ENCODE results near the gene BRMS1L.

Gene BRMS1L

DNA sequence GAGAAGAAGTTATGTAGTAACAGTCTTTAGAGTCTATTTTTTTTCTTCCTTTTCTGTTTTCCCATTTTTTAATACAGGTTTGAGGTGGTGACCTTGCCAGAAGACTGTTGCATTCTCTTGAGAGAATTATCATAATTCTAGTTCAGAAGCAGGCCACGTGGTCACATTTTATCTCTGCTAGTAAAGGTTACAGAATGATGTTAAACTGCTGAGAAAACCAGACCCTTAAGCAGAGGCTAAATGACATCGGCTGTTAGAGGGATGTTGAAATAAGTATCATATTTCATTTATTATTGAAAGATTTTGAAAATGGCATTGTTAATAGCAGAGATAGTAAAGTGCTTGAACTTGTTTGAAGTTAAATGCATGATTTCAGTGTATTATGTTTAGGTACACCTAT, 49.2 kb downstream of the BRMS1L start:
- no peak for DNase-seq

DNA sequence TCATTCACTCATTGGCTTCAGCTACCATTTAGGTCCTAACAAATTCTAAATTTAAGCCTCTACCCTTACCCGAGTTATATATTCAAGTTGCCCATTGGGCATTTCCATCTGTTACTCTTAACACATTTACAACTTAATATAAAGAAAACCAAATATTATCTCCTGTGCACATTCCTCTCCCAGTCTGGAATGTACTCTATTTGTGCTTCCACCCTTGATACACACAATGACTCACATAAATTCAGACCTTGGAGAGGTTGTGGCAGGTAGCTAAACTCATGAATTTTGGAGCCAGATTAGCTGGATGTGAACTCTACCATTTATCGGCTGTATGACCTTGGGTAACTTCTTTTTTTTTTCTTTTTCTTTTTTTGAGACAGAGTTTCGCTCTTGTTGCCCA, 51.1 kb downstream of the BRMS1L start:
- DNase-seq = no peak

DNA sequence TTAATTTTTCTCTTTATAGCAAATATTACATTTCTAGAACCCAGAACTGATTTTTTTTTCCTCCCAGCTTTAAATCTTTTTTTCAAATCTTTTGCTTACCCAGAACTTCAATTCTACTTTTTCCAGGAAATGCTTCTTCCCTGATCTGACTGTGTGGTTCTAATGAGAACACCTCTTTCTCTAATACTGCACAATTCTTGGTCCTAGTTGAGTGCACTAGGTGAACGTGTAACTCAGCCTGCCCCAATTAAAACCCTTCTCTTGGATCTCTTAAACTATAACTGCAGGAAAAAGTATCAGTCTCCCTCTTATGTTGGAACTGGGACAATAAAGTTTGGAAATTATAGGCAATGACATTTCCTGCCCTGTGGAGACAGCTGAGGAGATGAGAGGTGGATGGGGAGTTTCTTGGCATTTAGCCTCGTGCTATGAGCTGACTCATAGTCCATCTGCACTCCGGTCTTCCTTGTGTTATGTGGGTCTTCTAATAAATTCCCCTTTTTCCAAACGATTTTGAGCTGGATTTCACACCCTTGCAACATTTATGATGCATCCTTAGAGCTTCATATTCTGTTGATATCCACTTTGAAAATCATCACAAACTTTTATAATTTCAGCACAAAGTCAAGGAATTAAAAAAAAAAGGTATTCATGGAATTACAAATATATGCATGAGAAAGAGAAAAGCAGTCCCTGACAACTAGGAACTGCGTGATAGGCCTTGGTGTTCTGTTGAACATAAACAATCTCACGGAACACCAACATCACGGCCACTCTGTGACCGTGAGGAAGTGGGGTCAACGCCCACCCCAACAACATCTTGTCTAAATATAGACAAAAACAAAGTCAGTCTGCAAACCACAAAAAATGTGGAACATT, 52.4 kb downstream of the BRMS1L start:
- no peak for DNase-seq

DNA sequence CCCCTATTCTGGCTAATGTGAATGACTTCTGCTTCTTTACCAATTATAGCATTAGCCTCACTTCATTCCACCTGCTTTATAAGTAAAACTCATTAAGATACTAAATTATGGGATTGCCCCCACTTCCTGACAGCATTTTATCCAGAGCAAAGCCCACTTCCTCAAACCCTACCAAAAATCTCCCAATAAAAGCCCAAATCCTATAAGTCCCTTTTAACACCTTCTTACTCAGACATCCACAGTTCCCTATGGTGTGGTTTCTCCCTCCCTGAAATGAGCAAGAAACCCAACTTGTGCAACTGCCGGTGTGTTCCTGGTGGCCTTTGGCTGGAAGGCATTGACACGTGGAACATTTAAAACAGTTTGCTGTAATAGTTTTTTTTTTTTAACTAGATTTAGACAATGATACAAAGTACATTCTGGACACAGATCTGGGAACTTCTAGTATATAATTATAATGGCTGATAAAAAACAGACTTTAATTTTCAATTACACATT, 53.1 kb downstream of the BRMS1L start:
- DNase-seq = no peak

DNA sequence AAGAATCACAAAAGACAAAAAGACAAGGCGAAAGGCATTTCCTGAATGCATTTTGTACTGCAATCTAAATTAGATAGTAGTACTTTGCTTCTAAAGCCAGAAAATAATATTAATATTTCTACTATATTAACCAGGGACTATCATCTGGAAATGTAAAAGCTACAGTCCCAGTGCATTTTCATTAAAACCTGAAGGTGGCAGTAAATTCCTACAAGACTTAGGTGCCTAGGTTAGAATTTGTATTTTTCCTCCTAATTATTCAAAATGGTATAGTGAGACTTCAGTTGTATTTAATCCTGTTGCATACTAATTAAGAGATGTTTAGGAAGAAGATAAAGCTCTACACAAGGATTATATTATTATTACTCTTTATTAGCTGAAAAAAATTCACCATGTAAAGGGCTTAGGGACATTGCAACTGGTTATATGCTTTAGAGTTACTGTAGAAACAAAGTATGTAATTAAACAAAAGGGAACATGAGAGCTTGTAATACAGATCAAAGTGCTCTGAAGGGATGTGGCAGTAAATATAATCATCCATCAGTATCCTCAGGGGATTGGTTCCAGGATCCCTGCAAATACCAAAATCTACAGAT, 53.6 kb downstream of the BRMS1L start:
- peak; percentile 24 for DNase-seq

DNA sequence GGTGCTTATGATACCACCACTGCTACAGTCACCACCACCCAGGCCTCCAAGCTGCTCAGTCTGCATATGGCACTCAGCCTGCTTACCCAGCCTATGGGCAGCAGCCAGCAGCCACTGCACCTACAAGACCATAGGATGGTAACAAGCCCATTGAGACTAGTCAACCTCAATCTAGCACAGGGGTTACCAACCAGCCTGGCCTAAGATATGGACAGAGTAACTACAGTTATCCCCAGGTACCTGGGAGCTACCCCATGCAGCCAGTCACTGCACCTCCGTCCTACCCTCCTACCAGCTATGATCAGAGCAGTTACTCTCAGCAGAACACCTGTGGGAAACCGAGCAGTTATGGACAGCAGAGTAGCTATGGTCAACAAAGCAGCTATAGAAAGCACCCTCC, 55.1 kb downstream of the BRMS1L start:
- DNase-seq = no peak

DNA sequence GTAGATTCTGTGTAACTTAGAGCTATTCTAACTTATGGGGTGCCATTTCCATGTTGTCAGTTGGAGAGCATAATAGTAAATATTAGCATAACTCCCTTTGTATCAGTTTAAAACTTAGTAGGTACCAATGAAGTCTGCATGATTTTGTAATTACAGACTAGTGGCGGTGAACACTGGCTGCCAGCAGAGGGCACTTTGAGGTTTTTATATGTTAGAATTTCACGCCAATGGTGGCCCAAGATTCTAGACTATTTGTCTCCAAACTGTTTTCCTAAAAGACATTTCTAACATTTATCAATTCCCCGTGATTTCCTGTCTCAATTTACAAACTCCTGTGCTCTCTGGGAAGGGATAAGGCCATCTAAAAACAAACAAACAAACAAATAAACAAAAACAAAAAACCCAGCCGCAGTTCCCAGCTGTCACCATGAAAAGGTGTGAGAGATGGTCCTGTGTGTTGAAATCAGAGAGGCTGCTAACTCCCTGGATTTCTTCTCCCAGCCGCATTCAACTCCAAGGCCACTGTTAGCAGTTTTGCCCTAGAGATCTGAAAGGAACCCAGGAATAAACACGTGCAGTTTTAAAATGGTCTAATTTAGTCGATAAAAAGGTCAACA, 57.6 kb downstream of the BRMS1L start:
- peak; percentile 62 for DNase-seq

DNA sequence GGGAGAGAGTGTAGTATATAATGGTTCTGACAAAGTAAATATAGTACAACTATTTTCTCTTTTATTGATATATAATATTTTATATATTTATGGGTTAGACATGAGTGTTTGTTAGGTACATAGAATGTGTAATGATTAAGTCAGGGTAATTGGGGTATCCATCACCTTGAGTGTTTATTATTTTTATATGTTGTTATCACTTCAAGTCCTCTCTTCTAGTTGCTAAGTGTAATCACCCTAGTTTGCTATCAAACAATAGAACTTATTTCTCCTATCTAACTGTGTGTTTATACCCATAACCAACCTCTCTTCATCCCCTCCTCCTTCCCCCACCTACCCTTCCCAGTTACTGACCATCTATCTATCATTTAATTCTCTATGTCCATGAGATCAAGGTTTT, 64.2 kb downstream of the BRMS1L start:
- DNase-seq = no peak

DNA sequence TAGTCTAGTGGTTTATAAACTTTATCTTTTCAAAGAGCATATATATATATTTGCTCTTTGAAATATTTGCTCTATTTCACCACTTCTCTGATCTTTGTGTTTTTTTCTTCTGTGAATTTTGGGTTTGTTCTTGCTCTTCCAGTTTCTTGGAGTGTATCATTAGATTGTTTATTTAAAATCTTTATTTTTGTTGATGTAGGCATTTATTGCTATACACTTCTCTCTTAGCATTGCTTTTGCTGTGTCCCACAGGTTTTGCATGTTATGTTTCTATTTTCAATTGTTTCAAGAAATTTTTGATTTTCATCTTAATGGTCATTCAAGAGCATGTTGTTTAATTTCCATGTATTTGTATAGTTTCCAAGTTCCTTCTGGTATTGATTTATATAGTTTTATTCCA, 69.1 kb downstream of the BRMS1L start:
- DNase-seq = no peak

DNA sequence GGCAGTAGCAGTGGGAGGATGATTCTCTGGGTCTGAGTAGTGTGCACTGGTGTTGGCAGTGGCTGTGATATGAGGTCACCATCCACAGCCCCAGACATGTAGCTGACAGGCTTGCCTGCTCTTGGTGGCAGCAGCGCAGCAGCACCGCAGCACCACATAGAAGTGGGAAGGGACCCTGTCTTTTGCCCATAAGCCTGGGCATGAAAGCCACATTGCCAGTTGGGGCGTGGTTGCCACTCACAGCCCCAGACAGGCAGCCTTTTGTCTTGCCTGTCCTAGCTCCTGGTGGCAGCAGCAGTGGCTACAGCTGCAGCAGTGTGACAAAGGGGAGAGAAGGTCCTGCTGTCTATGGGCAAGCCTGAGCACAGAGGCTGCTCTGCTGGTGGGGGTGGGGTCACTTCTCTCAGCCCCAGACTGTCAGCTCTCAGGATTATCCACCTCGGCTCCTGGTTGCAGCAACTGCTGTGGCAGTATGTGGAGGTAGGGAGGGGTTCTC, 71.5 kb downstream of the BRMS1L start:
- DNase-seq = peak; percentile 57

DNA sequence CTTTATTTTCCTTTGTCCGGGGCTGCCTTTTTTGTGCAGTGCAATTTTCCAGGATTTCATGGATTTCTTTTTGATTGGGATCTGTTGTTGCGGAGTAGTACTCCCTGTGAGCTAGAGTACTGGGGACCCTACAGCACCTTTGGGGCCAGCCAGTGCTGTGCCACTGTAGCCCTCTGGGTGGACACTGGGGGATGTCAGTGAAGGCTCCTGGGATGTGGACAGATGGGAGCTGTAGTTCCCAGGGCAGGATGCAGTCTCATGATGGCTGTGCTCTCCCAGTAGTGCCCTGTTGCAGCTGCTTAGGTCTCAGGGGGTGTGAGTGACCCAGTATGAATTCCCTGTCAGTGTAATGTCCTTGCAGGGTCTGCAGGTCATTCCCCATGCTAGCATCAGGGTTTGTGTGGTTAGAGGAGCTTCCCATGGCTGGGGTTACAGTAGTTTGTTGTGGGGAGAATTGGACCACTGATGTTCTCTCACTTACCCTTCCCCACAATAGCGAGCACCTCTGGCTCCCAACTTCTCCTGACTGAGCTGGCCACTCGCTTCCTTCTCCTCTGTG, 72.2 kb downstream of the BRMS1L start:
- peak; percentile 35 for DNase-seq

DNA sequence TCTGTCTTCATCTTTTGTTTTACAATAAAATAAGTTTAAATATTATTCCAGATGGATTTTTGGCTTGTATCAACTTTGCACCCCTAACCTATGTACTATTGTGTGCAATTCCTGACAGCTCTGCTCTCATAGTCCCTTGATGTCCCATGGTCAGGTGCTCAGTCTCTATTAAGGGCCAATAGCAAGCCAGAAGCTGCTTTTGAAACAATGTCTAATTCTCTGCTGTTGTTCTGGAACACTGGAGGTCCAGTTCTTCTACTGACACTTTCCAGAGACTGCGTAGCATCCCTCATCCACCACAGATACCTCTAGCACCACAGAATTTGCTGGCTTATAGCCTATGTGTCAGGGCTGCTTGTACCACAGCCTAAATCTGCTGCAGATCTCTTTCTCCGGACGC, 74.6 kb downstream of the BRMS1L start:
- DNase-seq = no peak

DNA sequence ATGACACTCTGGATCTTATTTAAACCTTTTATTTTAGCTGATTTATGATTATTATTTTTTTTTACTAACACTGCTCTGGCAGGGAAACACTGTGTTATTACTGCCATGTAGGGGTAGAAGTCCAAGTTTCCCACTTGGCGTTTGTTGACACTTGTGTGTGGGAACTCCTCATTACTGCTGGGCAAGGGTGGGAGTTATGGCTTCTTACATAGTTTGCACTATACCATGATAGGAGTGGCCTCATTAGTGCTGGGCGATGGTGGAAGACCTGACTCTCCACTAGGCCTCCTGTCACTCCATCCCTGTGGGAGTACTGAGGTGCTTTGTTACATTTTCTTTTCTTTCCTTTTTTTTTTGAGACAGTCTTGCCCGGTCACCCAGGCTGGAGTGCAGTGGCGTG, 83.5 kb downstream of the BRMS1L start:
- no peak for DNase-seq

DNA sequence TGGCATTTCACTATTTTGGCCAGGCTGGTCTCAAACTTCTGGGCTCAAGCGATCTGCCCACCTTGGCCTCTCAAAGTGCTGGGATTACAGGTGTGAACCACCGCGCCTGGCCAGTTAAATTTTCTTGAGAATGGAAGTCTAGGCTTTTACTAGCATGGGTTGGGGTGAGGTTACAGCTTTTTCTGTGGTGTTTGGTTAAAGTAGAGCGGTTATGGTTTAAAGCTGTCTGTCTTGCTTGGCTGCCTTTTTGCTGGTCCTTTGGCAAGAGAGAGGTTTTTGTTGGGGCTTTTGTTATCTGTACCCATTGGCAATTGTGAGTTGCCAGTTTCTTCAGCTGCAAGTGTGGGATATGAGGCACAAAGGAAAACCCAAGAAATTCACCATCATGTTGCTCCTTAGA, 84.1 kb downstream of the BRMS1L start:
- DNase-seq = no peak

DNA sequence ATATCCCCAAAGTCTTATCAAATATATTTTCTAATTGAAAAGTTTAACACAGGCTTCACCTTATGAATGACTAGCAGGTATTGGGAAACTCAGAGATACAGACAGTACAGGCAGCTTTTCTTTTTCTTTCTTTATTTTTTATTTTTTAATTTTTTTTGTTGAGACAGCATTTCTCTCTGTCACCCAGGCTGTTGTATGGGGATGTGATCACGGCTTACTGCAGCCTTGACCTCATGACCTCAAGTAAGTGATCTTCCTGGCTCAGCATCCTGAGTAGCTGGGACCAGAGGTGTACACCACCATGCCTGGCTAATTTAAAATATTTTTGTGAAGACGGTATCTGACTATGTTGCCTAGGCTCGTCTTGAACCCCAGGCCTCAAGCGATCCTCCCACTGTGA, 85.0 kb downstream of the BRMS1L start:
- DNase-seq = no peak

DNA sequence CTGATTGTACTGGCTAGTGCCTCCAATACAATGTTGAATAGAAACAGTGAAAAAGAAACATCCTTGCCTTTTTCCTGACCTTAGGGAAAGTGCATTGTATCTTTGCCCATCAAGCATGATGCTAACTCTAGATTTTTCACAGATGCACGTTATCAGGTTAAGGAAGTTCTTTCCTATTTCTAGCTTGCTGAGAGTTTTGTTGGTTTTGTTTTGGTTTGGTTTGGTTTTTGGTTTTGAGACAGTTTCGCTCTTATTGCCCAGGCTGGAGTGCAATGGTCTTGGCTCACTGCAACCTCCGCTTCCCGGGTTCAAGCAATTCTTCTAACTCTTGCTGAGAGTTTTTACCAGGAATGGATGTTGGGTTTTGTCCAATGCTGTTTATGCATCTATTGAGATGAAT, 89.0 kb downstream of the BRMS1L start:
- DNase-seq = no peak

DNA sequence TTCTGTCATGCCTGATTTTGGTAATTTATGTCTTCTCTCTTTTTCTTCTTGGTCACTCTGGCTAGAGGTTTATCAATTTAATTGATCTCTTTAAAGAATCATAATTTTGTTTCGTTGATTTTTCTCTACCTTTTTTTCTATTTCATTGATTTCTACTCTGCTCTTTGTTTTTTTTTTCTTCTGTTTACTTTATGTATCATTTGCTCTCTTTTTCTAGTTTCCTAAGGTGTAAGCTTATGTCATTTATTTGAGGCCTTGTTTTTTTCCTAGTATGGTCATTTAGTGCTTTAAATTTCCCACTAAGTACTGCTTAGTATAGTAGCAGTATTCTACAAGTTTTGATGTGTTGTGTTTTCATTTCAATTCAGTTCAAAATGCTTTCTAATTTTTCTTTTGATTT, 89.6 kb downstream of the BRMS1L start:
- DNase-seq = no peak
